ENCODE results near the gene PDXK.
A peak's percentile ranks its signal among the peaks of the same experiment; 100 is the strongest.

The PDXK gene

DNA sequence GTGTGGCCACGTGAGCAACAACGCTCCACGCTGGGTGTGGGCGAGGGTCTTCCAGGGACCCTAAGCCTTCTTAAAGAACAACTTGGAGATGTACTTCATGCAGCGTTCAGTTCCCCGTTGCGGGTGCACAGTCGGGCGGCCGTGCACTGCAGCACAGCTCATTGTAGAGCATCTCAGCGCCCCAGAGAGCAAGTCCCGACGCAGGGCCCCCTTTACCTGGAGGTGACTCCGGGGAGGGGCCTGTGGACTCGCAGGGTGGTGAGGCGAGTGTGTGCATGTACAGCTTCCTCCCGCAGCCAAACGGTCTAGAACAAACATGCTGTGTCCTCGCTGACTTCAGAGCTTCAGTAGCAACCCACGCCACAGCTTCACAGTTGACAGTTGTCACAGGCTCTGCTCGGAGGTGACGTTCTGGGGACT is 89.9 kb downstream of the PDXK start:
- no peak for DNase-seq

DNA sequence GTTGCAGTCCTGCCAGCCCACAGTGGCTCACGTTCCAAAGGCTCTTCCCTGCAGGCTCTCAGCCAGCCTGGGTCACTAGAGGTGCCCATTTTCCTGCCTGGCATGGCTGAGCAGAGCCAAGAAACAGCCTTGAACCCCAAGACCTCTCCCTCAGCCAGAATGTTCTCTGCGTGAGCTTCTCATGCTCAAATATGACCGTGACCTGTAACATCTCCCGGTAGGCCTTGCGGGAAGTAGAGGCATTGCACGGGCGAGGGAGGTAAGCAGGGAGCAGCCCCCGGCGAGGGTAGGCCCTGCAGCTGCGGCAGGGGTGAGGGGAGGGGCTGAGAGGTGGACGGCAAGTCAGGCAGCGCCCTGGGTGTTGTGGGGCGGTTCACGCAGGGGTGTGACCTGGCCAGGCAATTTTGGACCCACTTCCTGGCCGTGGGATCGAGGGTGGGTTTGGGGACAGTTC is 90.4 kb downstream of the PDXK start:
- no peak for DNase-seq

DNA sequence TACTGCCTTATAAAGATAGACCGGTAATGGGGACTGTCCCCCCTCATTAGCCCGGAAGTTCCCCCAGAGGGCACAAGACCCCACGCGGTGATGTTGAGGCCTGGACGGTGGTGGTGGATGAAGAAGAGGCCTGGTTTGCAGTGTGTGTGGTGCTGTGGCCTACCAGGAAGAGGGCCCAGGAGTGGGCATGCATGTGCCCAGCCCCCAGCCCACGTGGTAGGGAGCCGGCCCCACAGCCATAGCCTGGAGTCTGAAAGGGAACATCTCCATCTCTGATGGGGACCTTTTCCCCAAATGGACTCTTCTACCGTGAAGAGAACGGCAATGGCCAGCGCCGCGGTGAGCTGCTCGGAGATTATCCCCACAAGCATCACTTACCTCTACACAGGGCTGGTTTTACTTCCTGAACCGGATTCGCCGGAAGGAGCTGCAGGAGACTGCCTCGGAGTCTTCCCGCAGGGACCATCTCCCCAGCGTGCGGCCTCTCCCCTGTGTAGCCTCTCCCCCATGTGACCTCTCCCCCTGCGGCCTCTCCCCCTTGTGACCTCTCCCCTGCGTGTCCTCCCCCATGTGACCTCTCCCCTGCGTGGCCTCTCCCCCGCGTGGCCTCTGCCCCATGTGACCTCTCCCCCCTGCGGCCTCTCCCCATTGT is 91.0 kb downstream of the PDXK start:
- no peak for DNase-seq

DNA sequence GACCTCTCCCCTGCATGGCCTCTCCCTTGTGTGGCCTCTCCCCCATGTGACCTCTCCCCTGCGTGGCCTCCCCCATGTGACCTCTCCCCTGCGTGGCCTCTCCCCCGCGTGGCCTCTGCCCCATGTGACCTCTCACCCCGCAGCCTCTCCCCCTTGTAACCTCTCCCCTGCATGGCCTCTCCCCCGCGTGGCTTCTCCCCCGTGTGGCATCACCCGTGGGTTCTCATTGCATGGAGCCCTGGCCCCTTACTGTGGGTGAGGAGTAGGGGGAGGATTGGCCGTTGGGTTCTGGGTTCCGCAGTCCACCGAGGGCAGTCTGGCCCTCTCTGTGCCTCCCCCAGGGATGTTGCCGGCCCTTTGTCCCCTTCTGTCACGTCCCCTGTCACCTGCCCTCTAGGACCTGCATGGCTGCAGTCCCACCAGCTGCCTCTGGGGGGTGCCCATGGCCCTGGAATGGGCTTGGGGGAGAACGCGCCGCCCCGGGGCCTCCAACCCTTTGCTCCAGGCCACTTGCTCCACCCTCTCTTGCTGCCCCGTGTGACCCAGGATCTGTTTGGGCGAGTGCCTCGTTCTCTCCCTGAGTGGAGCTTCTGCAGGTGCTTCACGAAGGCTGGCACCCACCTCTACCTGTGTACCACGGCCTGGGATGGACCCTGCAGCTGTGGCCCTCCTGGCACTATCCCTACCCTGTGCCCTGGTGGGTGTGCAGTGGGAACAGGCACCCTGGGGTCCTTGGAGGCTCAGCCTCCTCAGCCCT is 91.8 kb downstream of the PDXK start:
- peak; percentile 85 for DNase-seq

DNA sequence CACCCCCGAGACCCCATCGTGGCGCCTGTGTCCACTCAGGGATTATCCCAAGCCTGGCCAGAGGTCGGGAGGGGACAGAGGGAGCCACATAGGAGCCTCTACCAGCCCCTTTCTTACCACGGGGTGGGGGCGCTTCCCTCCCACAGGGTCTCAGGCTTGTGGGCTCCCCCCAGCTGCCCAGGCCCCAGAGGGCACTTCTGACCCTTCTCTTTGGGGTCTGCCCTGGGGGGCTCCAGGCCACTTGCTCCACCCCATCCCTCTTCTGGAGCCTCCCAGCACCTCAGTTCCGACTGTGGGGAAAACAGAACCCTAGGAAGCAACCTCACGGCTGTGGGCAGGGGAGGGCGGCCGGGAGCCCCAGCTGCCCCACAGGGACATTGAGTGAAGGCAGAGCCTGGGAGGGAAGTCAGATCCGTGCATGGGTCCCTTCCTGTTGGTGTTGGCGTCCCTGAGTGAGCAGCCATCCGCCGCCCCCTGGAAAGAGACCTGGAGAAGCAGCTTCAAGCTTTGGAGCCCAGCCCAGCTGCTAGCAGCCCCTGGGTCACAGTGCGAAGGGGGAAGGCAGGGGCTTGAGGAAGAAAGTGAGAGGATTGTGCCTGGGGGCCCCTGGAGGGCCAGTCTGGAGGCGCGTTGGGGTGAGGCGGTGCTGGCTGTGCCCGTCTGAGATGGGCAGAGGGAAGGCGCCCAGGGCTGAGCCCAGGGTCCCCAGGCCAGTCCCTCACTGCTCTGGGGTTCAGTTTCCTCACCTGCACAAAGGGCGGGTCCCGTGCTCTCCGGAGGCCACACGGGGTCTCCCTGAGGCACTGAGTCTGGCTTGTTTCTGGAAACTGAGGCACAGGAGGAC is 92.6 kb downstream of the PDXK start:
- DNase-seq = no peak
